ENCODE data around the gene SPIRE2.
"Not testable (repeated sequence)": the region's sequence is repeated elsewhere in the genome, so short reads cannot be mapped to it uniquely, and the experiment has no call there.

Gene SPIRE2

DNA sequence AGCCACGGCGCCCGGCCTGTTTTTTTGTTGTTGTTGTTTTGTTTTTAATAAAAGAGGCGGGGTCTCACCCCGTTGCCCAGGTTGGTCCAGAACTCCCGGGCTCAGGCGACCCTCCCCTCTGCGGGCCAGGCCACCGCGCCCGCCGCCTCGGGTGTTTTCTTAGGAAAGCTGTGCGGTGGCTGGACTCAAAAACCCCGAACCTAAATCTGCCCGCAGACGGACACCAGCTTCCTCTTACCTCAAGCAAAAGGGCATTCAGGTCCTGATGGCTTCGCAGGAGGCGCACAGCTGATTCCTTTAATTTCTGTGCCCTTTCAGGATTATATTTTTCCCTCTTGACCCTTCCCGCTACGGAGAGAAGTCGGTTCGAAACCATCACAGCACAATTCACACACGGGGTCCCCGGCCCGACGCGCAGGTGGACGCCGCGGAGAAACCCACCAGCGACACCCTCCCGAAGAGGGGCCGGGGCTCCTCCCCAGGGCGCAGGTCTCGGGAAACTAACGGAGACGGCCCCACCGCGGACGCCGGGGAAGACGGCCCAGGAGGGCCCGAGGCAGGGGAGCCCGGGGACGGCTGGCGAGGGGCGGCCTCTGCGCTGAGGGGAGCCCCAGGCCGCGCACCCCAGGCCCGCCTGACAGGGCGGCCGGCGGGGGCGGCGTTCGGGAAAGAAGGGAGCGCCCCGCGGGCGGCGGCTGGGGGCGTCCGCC lies 12.5 kb upstream of the SPIRE2 start:
- DNase-seq: no peak

GRCh38 chr16:89818851-89819403 lies 9.3 kb upstream of the SPIRE2 start:
- not testable (repeated sequence) for DNase-seq

- DNase-seq: not testable (repeated sequence)
These were observed 8.8 kb upstream of the SPIRE2 start for GRCh38 chr16:89819448-89819847.

DNA sequence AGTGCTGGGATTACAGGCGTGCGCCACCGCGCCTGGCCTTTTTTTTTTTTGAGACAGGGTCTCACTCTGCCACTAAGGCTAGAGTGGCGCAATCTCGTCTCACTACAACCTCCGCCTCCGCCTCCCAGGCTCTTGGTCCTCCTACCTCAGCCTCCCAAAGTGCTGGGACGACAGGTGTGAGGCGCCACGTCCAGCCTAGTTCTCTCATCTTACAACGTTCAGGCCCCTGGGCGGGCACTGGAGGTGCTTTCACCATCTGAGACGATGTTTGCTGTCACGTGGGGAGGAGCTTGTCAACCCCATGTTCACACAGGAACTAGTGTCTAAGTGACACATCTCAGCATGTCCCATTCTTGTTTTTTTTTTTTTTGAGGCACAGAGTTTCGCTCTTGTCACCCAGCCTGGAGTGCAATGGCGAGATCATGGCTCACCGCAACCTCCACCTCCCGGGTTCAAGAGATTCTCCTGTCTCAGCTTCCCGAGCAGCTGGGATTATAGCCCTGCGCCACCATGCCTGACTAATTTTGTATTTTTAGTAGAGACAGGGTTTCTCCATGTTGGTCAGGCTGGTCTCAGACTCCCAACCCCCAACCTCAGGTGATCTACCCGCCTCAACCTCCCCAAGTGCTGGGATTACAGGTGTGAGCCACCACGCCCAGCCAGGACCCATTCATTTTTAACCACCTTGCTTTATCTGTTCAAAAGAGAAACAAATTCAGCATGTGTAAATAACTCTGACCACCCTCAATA lies 6.7 kb upstream of the SPIRE2 start:
- DNase-seq: peak; percentile 64

- no peak for DNase-seq
These were observed 5.8 kb upstream of the SPIRE2 start for GRCh38 chr16:89822188-89823086.

DNA sequence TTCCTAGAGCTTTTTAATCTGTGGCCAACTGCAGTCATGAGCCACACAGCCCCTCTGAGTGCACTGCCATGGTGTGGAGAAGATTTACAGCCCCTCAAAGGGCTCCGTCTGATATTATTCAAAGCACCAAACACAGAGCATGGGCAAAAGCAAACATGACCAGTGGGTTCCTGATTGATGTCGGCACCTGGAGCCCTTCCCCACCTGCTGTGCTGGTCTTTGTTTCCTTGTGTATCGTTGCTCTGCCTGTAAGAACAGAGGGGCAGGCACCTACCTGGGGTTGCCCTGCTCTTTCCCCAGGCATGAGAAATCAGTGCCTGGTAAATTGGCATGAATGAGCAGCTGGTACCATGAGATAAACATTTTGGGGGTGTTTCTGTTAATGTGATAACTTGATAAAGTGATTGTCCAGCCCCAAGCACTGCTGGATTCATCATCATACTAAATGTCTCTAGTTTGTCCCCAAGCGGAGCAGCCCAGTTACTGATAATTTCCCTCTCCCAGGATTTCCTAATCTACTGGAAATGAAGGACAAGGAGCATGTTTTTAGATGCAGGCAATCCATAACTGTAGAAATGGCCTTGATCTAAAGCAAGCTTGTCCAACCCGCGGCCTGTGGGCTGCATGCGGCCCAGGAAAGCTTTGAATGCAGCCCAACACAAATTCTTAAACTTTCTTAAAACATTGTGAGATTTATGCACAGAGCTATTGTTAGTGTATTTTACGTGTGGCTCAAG lies 5.0 kb upstream of the SPIRE2 start:
- no peak for DNase-seq

DNA sequence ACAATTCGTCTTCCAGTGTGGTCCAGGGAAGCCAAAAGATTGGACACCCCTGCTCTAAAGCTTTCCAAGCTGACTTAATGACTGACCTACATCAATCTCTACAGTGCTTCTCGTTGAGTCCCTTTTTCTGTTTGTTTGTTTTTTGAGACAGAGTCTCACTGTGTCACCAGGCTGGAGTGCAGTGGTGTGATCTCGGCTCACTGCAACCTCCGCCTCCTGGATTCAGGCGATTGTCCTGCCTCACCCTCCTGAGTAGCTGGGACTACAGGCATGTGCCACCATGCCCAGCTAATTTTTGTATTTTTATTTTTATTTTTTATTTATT lies 4.5 kb upstream of the SPIRE2 start:
- not testable (repeated sequence) for DNase-seq

- no peak for DNase-seq
These were observed 1.5 kb upstream of the SPIRE2 start for GRCh38 chr16:89826531-89827382.

GRCh38 chr16:89827383-89828198 lies 684 bp upstream of the SPIRE2 start:
- no peak for DNase-seq

- DNase-seq: no peak
These were observed 775 bp downstream of the SPIRE2 start for GRCh38 chr16:89828870-89829629.

- no peak for DNase-seq
These were observed 1.6 kb downstream of the SPIRE2 start for GRCh38 chr16:89829630-89830437.

GRCh38 chr16:89831810-89832328 lies 3.6 kb downstream of the SPIRE2 start:
- DNase-seq: no peak

DNA sequence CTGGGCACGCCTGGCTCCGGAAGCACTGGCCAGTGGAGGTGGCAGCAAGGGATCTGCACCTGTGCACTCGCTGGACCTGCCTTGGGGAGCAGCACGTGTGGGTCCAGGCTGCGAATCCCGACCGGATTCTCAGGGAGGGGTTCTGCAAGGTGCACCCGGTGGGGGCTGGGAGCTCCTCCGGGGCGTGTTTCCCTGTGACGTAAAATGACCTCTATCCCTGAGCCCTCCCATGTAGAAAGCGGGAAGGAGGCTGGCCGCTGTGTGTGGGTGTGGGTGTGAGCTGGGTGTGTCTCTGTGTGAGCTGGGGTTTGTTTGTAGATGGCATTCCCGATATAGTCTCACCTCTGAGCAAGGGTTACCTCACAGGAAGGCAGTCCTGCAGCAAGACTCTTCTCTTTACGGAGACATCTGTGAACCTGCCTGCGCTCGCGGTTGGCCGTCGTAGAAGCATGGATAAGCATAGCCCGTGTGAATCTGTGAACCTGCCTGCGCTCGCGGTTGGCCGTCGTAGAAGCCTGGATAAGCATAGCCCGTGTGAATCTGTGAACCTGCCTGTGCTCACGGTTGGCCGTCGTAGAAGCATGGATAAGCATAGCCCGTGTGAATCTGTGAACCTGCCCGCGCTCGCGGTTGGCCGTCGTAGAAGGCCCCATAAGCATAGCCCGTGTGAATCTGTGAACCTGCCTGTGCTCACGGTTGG lies 5.5 kb downstream of the SPIRE2 start:
- DNase-seq: not testable (repeated sequence)

DNA sequence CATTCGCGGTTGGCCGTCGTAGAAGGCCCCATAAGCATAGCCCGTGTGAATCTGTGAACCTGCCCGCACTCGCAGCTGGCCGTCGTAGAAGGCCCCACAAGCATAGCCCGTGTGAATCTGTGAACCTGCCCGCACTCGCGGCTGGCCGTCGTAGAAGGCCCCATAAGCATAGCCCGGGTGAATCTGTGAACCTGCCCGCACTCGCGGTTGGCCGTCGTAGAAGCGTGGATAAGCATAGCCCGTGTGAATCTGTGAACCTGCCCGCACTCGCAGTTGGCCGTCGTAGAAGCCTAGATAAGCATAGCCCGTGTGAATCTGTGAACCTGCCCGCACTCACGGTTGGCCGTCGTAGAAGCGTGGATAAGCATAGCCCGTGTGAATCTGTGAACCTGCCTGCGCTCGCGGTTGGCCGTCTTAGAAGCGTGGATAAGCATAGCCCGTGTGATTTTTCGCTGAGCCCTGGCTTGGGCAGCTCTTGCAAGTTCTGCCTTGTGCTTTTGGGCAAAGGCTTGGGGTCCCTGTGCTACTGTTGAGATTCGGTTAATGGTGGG lies 6.6 kb downstream of the SPIRE2 start:
- DNase-seq: not testable (repeated sequence)

GRCh38 chr16:89836484-89836883 lies 8.2 kb downstream of the SPIRE2 start:
- DNase-seq: not testable (repeated sequence)

GRCh38 chr16:89837014-89837546 lies 8.8 kb downstream of the SPIRE2 start:
- no peak for DNase-seq

DNA sequence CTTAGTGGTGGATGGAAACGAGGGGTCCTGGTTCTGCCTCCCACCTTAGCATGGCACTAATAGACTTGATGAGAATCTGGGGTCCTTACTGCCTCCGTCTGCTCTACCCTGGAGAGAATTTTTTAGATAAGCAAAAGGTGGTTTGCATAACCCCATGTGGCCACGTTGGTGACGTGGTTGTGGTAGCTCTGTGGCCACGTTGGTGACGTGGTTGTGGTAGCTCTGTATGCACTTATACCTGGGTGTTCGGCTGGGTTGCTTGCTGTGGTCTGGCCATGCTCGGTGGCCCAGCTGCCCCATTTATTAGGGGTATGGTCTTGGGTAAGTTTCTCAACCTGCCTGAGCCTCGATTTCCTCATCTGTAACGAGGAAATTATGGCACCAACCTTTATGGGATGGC lies 13.0 kb downstream of the SPIRE2 start:
- peak; percentile 60 for DNase-seq

Measured in CD4-positive, alpha-beta T cell treated with Interleukin-21 for 1 hour (primary cell).